Lower leg skin (tissue), 3 donors: Measurements from ENCODE around the gene ASXL1.

ENCODE experiments used
- POLR2A ChIP-seq, 2 donors: fragments of 450-650 bp; IDR thresholded peaks; one replicate each; pipeline ENCODE4 v1.6.1; 2016 to 2017; ENCODE audit warnings: antibody characterized with exemption in 2 of 2, mild to moderate bottlenecking in 1 of 2, moderate library complexity in 1 of 2
- TF ChIP-seq, protein P1 (sequence below), 3 donors: fragments of 450-650 bp; IDR thresholded peaks; one replicate each; pipeline ENCODE4 v1.5.1; 2016; ENCODE audit warnings: antibody characterized with exemption in 3 of 3, mild to moderate bottlenecking in 3 of 3, moderate library complexity in 2 of 3

DNA sequence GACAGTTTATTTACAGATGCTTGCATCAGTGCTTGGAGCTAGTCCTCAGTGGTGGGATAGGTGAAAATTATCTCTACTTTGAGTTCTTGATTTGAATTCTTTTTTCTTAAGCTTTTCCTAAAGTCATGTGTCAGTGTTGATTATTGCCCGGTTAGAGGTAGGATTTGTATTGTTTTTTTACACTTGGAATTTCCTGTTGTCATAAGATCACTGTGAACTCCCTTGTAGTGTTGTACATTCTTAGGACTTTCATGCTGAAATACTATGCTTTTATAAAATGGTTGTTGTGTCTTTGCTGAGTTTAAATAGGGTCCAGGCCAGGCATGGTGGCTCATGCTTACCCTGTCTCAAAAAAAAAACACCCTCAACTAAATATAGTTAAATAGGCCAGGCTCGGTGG, 20.3 kb downstream of the ASXL1 start:
- no peak for TF ChIP-seq POLR2A (IDR thresholded peaks at IDR 0.05)
- TF ChIP-seq, protein P1, sequence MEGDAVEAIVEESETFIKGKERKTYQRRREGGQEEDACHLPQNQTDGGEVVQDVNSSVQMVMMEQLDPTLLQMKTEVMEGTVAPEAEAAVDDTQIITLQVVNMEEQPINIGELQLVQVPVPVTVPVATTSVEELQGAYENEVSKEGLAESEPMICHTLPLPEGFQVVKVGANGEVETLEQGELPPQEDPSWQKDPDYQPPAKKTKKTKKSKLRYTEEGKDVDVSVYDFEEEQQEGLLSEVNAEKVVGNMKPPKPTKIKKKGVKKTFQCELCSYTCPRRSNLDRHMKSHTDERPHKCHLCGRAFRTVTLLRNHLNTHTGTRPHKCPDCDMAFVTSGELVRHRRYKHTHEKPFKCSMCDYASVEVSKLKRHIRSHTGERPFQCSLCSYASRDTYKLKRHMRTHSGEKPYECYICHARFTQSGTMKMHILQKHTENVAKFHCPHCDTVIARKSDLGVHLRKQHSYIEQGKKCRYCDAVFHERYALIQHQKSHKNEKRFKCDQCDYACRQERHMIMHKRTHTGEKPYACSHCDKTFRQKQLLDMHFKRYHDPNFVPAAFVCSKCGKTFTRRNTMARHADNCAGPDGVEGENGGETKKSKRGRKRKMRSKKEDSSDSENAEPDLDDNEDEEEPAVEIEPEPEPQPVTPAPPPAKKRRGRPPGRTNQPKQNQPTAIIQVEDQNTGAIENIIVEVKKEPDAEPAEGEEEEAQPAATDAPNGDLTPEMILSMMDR (IDR thresholded peaks at IDR 0.05) = no peak
